GM21717 (cell line): ENCODE measurements around the gene UNKL.
A peak's percentile ranks its signal among the peaks of the same experiment; 100 is the strongest.

Experiments used
- ATAC-seq: cut with Tn5 transposase; IDR thresholded peaks from one replicate; pipeline ENCODE4 v1.9.1; 2021; ENCODE audit warnings: mild to moderate bottlenecking, moderate library complexity; ENCODE audit not compliant: unreplicated experiment

Gene UNKL

GRCh38 chr16:1432388-1433262 lies 18.1 kb upstream of the UNKL start:
- ATAC-seq = no peak

- no peak for ATAC-seq
These were observed 17.2 kb upstream of the UNKL start for GRCh38 chr16:1431497-1432270.

GRCh38 chr16:1430759-1431496 lies 16.4 kb upstream of the UNKL start, which contains the start of gene PERCC1:
TSS of gene PERCC1 (plus strand) at chr16:1431078. CDS start at chr16:1432594, 1,516 bp downstream.
- ATAC-seq = no peak

GRCh38 chr16:1430214-1430758 lies 15.8 kb upstream of the UNKL start:
- ATAC-seq = no peak

- no peak for ATAC-seq
These were observed 15.1 kb upstream of the UNKL start for GRCh38 chr16:1429631-1430030.

GRCh38 chr16:1429012-1429411 lies 14.5 kb upstream of the UNKL start:
- ATAC-seq = no peak

GRCh38 chr16:1428511-1428910 lies 14.0 kb upstream of the UNKL start:
- no peak for ATAC-seq

- ATAC-seq = no peak
These were observed 13.3 kb upstream of the UNKL start for GRCh38 chr16:1427473-1428461.

- ATAC-seq = no peak
These were observed 12.4 kb upstream of the UNKL start for GRCh38 chr16:1426734-1427471.

GRCh38 chr16:1425616-1426370 lies 11.3 kb upstream of the UNKL start:
- ATAC-seq = no peak

GRCh38 chr16:1424028-1424427 lies 9.5 kb upstream of the UNKL start:
- no peak for ATAC-seq

GRCh38 chr16:1422076-1422475 lies 7.6 kb upstream of the UNKL start:
- no peak for ATAC-seq

- ATAC-seq = peak; percentile 18
These were observed 5.6 kb upstream of the UNKL start for GRCh38 chr16:1420111-1420539.

- no peak for ATAC-seq
These were observed 2.0 kb upstream of the UNKL start for GRCh38 chr16:1416521-1416941.

GRCh38 chr16:1413684-1414531 lies 596 bp downstream of the UNKL start:
- peak; percentile 29 for ATAC-seq

GRCh38 chr16:1412847-1413246 lies 1.7 kb downstream of the UNKL start:
- ATAC-seq = no peak

- no peak for ATAC-seq
These were observed 6.2 kb downstream of the UNKL start for GRCh38 chr16:1408171-1408837.
